ENCODE data around the gene CUX1. TPM values are rescaled to one million over a fixed set of nuclear protein-coding genes. Genes with fewer than 3 reads are reported as not detected.

CUX1 gene
- total and polyA plus RNA-seq, 10 of the 15 experiments (the other 5 are each of a cell fraction or from before 2014, with no cell fraction given), result 6.1 to 48.6 (median 25.9) TPM

DNA sequence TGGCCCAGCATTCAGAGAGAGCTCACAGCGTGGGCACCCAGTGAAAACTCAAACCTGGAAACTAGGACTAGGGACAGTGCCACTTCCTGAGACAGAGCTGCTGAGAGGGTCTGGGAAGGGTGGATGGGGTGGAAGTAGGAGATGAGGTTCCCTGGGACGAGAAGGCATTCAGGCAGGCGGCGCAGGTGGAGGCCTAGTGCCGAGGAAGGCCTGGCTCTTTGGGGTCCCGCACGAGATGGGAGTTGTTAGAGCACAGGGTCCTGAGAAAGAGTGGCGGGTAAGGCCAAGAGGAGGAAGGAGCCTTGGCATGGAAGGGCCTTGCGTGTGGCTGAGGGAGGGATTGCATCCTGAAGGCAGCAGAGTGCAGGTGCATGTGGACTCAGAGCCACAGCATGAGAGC, 339.4 kb downstream of the CUX1 start:
- Histone ChIP-seq H3K79me2 (ENCODE audit: control insufficient read depth, insufficient read depth, low read length) (no peaks in the 10 kb centered on the region), H3K9ac (ENCODE audit: control insufficient read depth, insufficient read depth, low read length) (no peak overlapping the region), H3K4me3 (no peak overlapping the region), H3K27ac (ENCODE audit: control insufficient read depth, insufficient read depth) (no peak overlapping the region), H3K4me2 (ENCODE audit: control insufficient read depth, insufficient read depth) (no peak overlapping the region), H3K36me3 (ENCODE audit: control insufficient read depth in 2 of 2, insufficient read depth in 2 of 2, low read length in 1 of 2) (peaks cover 9 to 15% of the 10 kb centered on the region in 2 experiments), H3K4me1 (ENCODE audit: control insufficient read depth, insufficient read depth, low read length) (no peaks in the 10 kb centered on the region), H2AFZ (ENCODE audit: control insufficient read depth, low read depth, low read length) (no peak overlapping the region), H4K20me1 (ENCODE audit: control insufficient read depth, insufficient read depth) (no peaks in the 10 kb centered on the region), H3K9me3 (replicated peaks; ENCODE audit: control insufficient read depth, insufficient read depth, low read length) (no peaks in the 10 kb centered on the region), H3K27me3 (replicated peaks in 1 of 2; ENCODE audit: control insufficient read depth in 2 of 2, insufficient read depth in 2 of 2, low read length in 1 of 2) (no peaks in the 10 kb centered on the region)
- ChIA-PET CTCF (no interaction called here), RAD21 (ENCODE audit: unreplicated experiment) (no interaction called here), SMC1A (ENCODE audit: uncharacterized antibody, unreplicated experiment) (no interaction called here), POLR2A (no interaction called here)
- 95% methylated on average over 9 of the region's 9 CpGs for WGBS (ENCODE audit: insufficient coverage, insufficient replicate concordance, low lambda C conversion rate, missing lambda C conversion rate)
- no peak for DNase-seq (ENCODE audit: low read depth, low spot score)
- TF ChIP-seq ZNF622 (IDR thresholded peaks at IDR 0.05), result no peak
- TF ChIP-seq ZSCAN29 (IDR thresholded peaks at IDR 0.05), result no peak
- TF ChIP-seq MEF2A (IDR thresholded peaks at IDR 0.05; ENCODE audit: insufficient read depth, low read depth, low read length), result no peak
- TF ChIP-seq FOXK2 (IDR thresholded peaks at IDR 0.05), result no peak
- TF ChIP-seq SUZ12 (IDR thresholded peaks at IDR 0.05; ENCODE audit: unreplicated experiment), result no peak
- TF ChIP-seq, protein P1, sequence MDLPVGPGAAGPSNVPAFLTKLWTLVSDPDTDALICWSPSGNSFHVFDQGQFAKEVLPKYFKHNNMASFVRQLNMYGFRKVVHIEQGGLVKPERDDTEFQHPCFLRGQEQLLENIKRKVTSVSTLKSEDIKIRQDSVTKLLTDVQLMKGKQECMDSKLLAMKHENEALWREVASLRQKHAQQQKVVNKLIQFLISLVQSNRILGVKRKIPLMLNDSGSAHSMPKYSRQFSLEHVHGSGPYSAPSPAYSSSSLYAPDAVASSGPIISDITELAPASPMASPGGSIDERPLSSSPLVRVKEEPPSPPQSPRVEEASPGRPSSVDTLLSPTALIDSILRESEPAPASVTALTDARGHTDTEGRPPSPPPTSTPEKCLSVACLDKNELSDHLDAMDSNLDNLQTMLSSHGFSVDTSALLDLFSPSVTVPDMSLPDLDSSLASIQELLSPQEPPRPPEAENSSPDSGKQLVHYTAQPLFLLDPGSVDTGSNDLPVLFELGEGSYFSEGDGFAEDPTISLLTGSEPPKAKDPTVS (IDR thresholded peaks at IDR 0.05; ENCODE audit: low read depth, low read length), result no peak
- no peak for TF ChIP-seq KAT2A (conservative IDR thresholded peaks at IDR 0.05; ENCODE audit: control insufficient read depth, low read depth, low read length)
- no peak for TF ChIP-seq RELA (IDR thresholded peaks at IDR 0.05; ENCODE audit: borderline replicate concordance, partially characterized antibody)
- no peak for TF ChIP-seq IKZF1 (conservative IDR thresholded peaks at IDR 0.05)
- no peak for TF ChIP-seq PAX8 (IDR thresholded peaks at IDR 0.05)
- TF ChIP-seq CBFB (IDR thresholded peaks at IDR 0.05; ENCODE audit: low read depth), result no peak
- no peak for TF ChIP-seq NFYA (IDR thresholded peaks at IDR 0.05; ENCODE audit: borderline replicate concordance, low read depth, low read length)
- no peak for TF ChIP-seq RUNX3 (IDR thresholded peaks at IDR 0.05; ENCODE audit: low read length)
- TF ChIP-seq, protein P2, sequence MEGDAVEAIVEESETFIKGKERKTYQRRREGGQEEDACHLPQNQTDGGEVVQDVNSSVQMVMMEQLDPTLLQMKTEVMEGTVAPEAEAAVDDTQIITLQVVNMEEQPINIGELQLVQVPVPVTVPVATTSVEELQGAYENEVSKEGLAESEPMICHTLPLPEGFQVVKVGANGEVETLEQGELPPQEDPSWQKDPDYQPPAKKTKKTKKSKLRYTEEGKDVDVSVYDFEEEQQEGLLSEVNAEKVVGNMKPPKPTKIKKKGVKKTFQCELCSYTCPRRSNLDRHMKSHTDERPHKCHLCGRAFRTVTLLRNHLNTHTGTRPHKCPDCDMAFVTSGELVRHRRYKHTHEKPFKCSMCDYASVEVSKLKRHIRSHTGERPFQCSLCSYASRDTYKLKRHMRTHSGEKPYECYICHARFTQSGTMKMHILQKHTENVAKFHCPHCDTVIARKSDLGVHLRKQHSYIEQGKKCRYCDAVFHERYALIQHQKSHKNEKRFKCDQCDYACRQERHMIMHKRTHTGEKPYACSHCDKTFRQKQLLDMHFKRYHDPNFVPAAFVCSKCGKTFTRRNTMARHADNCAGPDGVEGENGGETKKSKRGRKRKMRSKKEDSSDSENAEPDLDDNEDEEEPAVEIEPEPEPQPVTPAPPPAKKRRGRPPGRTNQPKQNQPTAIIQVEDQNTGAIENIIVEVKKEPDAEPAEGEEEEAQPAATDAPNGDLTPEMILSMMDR (IDR thresholded peaks at IDR 0.05 in 2 of 3, conservative IDR thresholded peaks at IDR 0.05 in 1 of 3; ENCODE audit: control insufficient read depth in 2 of 3, extremely low read depth in 1 of 3, insufficient read depth in 1 of 3, low read depth in 3 of 3, low read length in 3 of 3), result no peak
- no peak for TF ChIP-seq EZH2 (IDR thresholded peaks at IDR 0.05; ENCODE audit: borderline replicate concordance, control insufficient read depth, low read depth, low read length)
- TF ChIP-seq NFIC (IDR thresholded peaks at IDR 0.05; ENCODE audit: low read depth, low read length), result no peak
- TF ChIP-seq RB1 (IDR thresholded peaks at IDR 0.05; ENCODE audit: borderline replicate concordance), result no peak
- TF ChIP-seq, protein P3, sequence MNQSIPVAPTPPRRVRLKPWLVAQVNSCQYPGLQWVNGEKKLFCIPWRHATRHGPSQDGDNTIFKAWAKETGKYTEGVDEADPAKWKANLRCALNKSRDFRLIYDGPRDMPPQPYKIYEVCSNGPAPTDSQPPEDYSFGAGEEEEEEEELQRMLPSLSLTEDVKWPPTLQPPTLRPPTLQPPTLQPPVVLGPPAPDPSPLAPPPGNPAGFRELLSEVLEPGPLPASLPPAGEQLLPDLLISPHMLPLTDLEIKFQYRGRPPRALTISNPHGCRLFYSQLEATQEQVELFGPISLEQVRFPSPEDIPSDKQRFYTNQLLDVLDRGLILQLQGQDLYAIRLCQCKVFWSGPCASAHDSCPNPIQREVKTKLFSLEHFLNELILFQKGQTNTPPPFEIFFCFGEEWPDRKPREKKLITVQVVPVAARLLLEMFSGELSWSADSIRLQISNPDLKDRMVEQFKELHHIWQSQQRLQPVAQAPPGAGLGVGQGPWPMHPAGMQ (IDR thresholded peaks at IDR 0.05; ENCODE audit: borderline replicate concordance), result no peak
- TF ChIP-seq, protein P4, sequence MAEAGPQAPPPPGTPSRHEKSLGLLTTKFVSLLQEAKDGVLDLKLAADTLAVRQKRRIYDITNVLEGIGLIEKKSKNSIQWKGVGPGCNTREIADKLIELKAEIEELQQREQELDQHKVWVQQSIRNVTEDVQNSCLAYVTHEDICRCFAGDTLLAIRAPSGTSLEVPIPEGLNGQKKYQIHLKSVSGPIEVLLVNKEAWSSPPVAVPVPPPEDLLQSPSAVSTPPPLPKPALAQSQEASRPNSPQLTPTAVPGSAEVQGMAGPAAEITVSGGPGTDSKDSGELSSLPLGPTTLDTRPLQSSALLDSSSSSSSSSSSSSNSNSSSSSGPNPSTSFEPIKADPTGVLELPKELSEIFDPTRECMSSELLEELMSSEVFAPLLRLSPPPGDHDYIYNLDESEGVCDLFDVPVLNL (IDR thresholded peaks at IDR 0.05; ENCODE audit: low read depth, low read length), result no peak
- TF ChIP-seq TAF1 (IDR thresholded peaks at IDR 0.05; ENCODE audit: borderline replicate concordance, low read depth, low read length), result no peak
- no TSS peak for BruUV-seq (replicated peaks)
- no peak for FAIRE-seq
- no peak for ATAC-seq
- intact Hi-C loops (cut with micrococcal nuclease; ENCODE audit: unreplicated experiment) (no loop called here), in situ Hi-C loops (cut with MboI) (no loop called here)
